HG03571 (cell line): ENCODE measurements around the gene RHBDD2.

Source experiments
- ATAC-seq: cut with Tn5 transposase; IDR thresholded peaks from one replicate; pipeline ENCODE4 v1.9.1; 2021; ENCODE audit not compliant: unreplicated experiment

The RHBDD2 gene

DNA sequence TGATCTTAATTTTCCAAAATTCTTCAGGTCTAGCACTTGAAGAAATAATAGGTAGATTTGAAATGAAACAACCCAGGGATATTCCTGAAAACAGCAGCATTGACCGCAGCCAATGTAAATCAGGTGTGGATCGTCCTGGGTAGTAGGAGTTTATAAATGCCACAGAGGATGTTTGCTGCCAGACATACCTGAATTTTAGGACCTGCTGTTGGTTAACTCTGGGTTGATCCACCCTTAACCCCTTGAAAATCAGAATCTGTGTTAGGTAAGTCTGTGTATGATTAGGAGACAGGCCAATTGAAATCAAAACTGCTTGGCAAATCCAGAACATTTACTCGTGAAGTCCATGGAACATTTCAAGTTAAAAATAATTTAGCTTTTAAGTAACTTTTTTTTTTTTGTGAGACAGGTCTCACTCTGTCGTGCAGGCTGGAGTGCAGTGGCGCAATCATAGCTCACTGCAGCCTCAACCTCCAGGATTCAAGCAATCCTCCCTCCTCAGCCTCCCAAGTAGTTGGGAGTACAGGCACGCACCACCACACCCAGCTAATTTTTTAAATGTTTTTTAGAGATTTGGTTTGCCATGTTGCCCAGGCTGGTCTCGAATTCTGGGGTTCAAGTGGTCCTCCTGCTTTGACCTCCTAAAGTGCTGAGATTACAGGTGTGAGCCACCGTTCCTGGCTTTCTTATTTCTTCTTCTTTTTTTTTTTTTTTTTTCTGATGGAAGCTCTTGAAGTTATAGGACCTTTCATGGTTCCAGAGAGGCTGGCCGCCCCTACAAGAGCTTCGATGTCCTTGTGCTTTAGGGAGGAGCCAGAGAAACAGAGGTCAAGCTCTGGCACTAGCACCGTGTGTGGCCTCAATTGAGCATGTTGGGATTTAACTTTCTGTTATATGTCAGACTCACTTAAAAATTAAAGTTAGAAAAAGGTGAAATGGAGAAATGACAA, 38.1 kb downstream of the RHBDD2 start:
- ATAC-seq, result no peak

- no peak for ATAC-seq
Measured at GRCh38 chr7:75920431-75921161, 41.8 kb downstream of the RHBDD2 start.

DNA sequence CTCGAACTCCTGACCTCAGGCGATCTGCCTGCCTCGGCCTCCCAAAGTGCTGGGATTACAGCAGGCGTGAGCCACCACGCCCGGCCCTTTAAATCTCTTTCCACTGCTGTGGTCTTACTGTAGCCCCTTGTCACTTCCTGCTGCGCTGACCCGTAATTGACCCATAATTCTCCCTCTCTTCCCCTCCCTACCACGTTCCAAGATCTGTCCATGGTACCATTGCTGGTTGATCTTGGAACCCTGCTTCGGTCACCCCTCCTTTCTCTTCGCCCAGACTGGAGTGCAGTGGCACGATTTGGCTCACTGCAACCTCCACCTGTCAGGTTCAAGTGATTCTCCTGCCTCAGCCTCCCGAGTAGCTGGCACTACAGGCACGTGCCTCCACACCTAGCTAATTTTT, 42.6 kb downstream of the RHBDD2 start:
- no peak for ATAC-seq

- no peak for ATAC-seq
Measured at GRCh38 chr7:75922966-75923603, 44.3 kb downstream of the RHBDD2 start.

DNA sequence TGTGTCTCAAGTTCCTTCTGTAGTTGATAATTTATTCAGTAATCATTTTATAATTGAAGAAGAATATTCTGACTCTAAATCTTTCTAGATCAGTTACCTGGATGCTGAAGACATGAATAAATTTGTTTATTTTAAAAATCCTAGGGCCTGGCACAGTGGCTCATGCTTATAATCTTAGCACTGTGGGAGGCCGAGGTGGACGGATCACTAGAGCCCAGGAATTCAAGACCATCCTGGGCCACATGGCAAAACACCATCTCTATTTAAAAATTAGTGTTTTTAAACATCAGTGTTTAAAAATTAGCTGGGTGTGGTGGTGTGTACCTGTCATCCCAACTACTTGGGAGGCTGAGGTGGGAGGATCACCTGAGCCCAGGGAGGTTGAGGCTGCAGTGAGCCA, 45.4 kb downstream of the RHBDD2 start:
- ATAC-seq, result no peak

DNA sequence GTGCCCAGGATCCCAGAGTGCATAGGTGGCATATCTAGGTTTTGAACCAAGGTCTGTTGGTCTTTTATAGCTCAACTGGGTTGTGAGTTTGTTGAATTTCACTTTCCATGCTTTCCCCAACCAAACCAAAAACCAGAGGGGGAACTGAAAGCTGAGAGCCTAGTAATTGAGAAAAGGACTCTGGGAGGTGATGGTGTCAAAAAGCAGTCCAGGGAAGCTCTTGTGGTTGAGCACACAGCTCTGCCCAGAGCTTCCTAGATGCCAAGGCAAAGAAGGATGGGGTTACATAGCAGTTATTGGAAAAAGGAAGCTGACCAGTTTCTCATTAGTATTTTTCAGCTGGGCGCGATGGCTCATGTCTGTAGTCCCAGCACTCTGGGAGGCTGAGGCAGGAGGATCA, 46.1 kb downstream of the RHBDD2 start:
- no peak for ATAC-seq

- ATAC-seq, result no peak
Measured at GRCh38 chr7:75925717-75926435, 47.0 kb downstream of the RHBDD2 start.

GRCh38 chr7:75928568-75928914, 49.7 kb downstream of the RHBDD2 start:
- ATAC-seq, result peak; percentile 66

DNA sequence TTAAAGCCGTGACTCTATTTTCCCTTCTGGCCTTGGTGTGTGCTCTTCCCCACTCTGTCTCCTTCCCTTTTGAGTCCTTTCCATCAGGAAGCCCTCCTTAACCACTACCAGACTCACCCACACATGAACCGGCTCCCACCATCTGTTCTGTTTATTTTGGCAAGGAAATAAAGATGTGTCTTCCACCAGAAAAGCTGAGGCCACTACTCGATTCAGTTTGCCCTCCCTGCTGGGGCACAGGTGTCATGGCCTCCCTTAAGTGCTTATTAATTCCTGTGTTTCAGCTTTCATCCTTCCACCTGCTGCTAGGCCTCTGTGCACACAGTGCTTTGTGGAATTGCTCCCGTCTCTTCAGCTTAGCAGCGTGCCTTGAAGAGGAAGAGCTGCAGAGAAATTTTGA, 52.8 kb downstream of the RHBDD2 start:
- no peak for ATAC-seq

GRCh38 chr7:75937958-75938786, 59.3 kb downstream of the RHBDD2 start:
- no peak for ATAC-seq
